HG03575 (cell line): ENCODE measurements around the gene CFAP410.
"Not testable (repeated sequence)": the region's sequence is repeated elsewhere in the genome, so short reads cannot be mapped to it uniquely, and the experiment has no call there.

Experiments
- ATAC-seq: cut with Tn5 transposase; IDR thresholded peaks from one replicate; pipeline ENCODE4 v1.9.1; 2021; ENCODE audit not compliant: unreplicated experiment, insufficient number of reproducible peaks, low FRiP score; ENCODE audit errors: extremely low read depth

The CFAP410 gene

DNA sequence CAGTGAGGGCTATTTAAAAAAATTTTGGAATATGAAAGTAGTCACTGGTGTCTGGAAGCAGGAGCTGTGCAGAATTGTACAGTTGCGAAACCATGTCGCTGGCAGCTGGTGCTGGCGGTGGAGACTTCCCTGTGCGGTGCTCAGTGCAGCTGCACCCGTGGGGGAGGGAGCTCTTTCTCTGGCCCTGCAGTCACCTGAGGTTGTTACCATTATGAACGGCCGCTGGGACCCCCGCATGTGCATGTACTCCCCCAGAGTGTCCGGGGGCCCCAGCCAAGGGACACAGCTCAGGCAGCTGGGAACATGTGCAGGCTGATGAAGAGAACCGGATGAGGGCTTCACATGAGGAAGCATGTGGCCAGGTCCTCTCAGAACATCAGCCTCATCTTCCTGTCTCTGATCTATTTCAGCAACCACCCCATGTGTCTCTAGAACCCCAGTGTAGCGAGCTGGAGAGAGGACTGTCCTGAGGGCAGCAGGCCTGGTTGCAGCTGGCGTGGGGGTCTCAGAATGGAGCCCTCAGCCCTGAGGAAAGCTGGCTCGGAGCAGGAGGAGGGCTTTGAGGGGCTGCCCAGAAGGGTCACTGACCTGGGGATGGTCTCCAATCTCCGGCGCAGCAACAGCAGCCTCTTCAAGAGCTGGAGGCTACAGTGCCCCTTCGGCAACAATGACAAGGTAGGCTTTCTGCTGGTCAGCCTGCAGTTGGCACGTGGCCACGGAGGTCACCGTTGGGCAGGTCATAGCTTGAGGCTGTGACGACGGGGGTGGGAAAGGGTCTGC is 14.2 kb upstream of the CFAP410 start, which contains the start of gene TRPM2:
TSS of gene TRPM2 (plus strand) at position 431 of the 780 bp plus-strand sequence. CDS start at position 511, 80 bp downstream.
- no peak for ATAC-seq

DNA sequence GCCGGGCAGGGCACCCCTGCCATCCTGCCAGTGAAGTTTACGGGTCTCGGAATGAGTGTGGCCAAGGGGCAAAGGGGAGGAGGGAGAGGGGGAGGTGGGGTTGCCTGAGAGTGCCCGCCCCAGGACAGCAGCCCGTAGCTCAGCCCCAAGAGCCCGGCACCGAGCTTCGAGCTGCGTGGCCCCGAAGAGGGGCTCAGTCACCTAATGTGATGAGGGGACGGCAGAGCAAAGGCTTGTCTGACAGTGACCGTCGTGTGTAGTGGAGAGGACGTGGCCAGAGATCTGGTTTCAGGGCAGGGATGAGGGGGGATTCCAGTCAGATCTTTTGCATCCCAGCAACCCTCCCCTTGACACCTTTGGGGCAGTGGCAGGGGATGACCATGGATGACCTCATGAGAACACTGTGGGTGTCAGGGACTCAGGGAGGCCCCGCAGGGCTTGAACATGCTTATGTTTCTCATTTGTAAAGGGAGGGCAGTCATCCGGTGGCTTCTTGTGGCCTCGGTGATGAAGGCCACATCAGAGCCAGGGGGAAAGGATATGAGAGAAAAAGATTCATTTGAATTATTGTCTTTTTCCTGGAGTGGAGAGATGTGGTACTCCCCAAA is 13.2 kb upstream of the CFAP410 start:
- ATAC-seq = no peak

DNA sequence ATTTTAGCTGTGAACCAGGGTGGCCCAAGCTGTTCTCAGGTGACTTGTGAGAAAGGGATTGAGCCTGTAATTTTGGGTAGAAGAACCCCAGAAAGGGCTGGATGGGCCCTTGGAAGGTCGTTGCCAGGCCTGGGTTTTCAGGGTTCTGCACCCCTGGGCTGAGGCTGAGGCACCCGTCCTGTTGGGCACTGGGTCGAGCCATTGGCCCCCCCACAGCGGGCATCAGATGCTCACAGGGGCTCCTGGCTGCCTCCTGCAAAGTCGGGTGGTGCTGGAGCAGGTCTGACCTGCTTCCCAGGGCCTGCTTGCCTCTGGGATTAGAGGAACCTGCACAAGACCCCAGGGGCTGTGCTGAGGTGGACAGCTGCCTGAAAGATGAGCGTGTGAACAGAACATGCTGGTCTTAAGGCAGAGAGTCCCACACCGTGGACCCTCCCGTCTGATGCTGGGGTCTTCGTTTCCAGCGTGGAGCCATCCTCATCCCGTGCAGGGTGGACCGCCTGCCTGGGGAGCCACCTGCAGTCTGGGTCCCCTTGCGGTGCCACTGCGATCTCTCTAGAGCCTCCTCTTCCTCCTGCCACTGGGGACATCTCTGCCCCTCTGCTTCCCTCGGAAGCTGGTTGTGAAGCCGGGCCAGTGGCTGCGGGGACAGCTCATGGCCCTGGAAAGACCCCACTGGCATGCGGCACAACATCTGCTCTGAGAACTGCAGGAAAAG is 12.5 kb upstream of the CFAP410 start:
- ATAC-seq = no peak

DNA sequence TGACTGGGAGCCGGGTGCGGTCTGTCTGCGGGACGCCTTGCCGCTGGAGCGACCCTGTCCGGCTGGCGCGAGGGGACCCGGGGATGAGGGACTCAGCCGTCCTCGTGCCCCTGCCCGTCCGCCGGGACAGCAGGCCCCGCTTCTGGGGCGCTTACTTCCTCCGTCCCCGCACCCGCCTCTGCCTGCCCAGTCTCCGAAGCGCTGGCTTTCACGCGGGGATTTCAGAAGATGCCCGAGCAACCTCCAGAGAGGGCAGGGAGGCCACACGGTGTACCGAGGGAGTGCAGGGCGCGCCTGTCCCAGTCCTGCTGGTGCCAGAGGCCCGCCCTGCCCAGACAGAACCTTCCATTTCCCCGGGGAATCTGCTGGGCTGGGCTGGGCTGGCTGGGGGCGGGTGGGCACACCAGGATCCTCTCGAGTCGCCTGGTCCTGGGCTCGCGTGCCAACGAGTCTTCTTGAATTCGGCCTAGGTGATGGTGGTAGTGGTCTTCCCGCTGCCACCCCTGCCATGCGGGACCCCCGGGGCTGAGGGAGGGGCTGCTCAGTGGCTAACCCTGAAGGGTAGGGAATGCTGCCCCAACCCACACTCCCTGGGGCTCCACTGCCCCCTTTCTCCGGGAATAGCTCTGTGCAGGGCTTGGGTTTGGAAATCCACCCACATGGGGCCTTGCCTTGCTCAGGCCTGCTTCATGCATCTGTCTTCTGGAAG is 11.7 kb upstream of the CFAP410 start:
- no peak for ATAC-seq

DNA sequence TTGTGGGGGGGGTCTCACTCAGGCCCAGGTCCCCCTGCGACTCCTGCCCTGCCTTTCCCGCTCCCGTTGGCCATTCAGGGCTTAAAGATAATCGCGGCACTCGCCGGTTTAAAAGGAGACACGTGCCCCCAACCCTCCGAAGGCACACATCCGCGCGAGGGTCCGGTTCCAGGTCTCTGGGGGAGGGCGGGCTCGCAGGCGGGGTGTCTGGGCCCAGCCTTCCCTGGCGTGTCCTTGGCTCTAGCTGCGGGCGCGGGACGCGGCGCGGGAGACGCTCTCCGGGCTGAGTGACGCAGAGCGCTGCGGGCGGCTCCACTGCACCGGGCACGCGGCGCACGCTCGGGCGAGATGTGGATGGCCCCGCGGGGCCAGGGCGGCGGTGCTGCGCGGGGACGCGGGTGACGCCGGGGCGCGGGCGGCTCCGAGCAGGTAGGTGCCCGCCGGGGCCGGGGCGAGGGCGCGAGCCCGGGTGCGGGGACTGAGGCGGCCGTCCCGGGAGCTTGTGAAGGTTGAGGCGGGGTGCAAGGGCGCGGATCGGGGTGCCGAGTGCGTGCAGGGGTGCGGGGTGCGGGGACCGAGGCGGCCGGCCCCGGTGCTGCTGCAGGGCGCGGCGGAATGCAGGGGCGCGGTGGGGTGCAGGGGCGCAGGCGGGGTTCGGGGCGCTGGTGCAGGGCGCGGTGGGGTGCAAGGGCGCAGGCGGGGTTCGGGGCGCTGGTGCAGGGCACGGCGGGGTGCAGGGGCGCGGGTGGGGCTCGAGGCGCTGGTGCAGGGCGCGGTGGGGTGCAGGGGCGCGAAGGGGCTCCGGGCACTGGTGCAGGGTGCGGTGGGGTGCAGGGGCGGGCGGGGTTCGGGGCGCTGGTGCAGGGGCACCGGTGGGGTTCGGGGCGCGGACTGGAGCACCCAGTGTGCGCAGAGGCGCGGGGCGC is 10.9 kb upstream of the CFAP410 start:
- ATAC-seq = no peak

DNA sequence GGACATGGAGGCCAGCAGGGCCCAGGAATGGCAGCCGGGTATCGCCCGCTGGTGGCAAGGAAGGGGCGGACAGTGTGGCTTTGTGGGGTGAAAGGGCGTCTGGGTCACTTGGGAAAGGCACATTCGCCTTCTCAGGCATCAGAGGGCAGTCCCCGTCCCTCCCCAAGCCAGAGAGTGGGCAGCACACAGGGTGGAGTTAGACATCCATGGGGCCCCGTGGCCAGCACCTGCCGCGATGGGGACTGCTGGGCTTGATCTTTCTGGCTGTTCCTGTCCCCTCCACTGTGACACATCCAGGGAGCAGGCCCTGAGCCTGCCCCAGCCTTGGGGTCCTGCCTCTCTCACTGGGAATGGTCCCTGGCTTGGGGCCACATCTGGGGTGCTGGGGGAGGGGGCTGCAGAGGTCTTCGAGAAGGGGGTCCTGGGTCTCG is 10.2 kb upstream of the CFAP410 start:
- ATAC-seq = no peak

DNA sequence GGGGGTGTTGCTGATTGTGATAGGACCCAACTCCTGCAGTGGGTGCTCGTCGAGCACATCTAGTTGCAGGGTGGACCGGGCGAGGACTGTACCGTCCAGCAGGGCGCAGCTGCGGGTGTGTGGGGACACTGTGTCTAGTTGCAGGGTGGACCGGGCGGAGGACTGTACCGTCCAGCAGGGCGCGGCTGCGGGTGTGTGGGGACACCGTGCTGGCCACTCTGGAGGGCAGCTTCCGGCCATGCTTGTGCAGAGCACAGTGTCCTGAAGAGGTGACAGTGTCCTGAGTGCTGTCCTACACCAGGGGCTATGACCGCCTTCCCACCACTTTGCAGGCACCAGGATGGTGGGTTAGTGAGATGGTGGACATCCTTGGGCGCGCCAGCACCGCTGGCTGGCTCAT is 9.7 kb upstream of the CFAP410 start:
- ATAC-seq = no peak

DNA sequence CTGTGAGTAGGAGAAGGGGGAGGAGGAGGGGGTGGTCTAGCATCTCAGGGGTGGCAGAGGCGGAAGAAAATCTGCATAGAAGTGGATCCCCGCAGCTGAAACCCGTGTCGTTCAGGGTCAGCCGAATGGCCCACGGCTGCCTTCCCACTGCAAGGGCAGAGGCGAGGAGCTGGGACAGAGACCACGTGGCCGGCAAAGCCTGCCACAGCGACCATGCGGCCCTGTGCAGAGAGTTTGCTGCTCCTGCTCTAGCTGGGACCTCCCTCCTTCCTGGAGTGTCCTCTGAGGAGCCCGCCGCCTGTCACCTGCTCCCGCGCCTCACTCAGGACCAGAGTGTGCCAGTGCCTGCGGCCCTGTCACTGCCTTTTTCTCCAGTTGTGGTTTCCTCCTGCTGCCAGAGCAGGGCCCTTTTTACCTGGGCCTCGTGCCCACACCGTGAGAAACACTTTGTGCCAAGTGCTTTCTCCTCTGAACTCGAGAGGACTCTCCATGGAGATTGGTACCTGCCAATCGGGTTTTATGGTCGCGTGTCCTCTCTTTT is 8.8 kb upstream of the CFAP410 start:
- ATAC-seq = no peak

DNA sequence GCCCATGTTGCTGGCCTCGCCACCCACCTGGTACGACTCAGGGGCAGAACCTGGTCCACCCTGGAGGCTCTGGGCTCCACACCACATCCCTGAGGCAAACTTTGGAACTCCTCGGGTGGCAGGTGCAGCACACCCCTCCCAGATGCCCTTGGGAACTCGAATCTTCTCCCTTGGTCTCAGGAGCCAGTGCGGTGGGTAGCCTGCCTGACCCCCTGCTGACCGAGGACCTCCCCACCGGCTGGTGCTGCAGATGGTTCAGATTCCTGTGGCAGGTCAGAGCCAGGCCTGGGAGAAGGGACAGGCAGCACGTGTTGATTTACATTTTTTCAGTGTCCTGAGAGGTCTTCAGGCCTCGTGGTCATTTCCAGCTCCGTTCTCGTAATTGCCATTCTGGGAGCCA is 6.3 kb upstream of the CFAP410 start:
- ATAC-seq = no peak

DNA sequence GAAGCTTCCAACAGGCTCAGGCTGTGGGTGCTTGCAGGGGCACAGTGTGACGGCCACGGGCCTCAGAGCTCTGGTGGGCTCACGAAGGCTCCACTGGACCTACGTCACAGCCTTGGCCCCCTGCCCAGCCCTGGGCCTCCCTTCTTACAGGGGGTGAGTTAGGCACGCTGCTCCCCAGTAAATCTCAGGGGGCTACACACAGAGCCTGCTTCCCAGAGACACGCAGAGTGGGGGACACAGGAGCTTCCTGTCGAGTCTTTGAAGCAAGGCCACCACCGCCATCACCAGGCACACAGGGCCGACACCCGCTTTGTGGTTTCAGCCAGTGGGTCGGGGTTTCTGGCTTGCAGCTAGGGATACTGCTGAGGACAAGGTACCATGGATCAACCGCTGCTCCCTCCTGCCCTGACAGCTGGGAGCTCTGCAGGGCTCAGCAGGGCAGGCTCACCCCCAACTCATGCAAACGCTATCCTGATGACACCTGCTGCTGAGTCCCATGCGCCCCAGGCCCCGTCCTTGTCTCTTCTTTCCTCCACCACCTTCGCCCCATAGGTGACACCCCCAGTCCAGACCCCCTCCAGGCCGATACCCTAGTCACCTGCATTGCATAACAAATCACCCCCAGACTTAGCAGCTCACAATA is 5.5 kb upstream of the CFAP410 start:
- no peak for ATAC-seq

DNA sequence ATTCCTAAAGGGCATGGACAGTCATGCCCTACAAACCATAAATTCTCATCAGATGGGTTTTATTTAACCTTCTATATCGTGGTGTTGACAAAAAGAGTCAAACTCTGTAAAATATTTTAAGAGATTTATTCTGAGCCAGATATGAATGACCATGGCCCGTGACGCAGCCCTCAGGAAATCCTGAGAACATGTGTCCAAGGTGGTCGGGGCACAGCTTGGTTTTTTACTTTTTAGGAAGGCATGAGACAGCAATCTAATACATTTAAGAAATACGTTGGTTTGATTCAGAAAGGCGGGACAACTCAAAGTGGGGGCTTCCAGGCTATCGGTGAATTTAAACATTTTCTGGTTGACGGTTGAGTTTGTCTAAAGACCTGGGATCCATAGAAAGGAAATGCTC is 3.8 kb upstream of the CFAP410 start:
- not testable (repeated sequence) for ATAC-seq

DNA sequence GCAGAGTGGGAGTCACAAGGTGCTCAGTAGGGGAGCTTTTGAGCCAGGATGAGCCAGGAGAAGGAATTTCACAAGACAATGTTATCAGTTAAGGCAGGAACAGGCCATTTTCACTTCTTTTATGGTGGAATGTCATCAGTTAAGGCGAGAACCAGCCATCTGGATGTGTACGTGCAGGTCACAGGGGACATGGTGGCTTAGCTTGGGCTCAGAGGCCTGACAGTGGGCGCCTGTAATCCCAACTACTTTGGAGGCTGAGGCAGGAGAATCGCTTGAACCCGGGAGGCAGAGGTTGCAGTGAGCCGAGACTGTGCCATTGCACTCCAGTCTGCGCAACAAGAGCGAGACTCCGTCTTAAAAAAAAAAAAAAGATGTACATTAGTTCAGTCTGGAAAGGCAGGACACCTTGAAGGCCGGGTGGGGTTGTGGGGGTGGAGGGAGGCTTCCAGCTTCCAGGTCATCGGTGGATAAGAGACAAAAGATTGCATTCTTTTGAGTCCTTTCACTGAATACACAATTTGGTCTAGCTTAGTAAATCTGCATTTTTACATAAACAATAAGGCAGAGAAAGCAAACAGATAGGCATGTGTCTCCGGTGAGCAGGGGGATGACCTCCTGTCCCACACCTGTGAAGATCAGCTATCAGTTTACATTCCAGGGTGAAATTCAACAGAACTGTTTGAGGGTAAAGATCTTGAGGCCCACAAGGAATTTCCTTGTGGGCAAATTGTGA is 2.7 kb upstream of the CFAP410 start:
- not testable (repeated sequence) for ATAC-seq

DNA sequence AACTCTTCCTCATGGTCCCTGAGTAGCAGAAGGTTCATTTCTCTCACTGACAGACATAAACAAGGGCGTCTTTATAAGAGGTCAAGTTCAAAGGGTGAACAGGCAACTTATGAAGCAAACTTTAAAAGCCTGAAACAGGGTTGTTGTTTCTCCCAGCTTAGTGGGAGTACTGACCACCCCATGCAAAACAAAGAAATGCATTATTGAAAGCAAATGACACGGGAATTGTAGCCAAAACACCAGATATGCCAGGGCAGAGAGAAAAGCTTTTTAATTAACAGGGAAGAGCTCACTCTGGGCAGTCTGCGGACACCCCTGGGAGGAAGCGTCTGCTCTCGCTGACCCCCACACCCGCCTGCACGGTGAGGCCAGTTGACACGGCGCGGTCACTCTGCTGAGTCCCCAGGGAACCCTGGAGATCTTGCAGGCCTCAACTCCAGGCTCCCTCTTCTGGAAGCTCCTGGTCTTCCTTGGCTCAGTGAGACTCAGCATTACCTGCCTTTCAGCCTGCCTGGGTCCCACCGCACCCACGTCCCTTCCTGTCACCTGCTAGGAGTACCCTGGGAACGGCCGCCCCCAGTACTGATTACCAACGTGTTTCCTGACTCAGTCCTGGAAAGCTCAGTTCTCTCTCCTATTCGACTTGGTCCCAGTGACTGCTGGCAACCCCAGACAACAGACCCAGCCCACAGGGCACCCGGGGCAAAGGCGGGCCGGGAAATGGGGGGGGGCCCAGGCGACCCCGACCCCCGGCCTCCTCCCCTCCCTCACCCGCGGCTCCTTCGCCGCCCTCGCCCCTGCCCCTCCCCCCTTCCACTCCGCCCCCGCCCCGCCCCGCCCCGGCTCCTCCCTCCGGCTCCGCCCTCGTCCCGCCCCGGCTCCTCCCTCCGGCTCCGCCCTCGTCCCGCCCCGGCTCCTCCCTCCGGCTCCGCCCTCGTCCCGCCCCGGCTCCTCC is 972 bp downstream of the CFAP410 start:
- ATAC-seq = no peak

DNA sequence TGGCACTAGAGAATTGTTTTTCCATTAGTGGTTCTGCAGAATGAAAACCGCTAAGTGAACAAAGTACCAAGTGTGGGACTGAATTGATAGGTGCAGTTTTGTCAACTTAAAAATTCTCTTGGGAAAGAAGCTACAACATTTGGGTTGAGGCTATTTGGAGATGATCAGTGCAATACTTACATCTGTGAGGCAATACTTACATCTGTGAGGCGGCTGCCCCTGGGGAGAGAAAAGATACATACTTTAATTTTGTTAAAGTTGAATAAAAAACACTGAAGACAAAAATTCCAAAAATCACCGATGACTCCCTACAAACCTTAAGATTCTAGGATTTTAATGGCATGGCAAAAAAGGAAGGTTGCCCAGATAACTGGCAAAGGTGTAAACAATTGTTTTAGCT is 1.7 kb downstream of the CFAP410 start:
- ATAC-seq = no peak

DNA sequence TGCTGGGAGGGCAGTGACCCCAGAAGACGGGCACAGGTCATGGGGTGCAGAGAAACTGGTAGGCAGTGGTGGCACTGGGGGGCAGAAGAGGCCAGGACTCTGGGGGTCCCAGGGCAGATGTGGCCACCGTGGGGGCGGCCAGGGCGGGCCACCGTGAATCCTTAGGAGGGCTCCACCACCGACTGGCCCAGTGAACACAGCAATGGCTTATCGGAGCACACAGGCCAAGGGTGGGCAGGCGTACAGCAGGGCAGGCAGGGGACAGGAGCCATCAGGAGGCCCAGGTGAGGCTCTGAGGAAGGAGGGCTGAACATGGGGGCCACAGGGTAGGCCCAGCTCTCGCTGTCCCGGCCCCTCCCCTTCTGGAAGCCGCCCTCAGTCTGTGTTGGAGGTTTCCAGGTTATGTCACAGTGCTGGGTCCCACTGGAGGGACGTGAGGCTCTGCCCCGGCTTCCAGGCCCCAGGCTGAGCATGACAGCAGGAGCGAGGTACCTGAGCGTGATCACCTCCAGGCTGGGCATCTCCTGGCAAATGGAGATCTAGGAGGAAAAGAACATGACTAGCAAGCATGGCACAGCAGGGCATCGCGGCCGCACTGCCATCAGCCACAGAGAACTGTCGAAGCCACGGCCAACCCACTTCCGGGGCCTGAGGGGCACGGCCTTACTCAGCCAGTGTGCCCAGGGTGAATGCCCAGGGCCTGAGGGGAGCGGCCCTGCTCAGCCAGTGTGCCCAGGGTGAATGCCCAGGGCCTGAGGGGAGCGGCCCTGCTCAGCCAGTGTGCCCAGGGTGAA is 3.7 kb downstream of the CFAP410 start:
- ATAC-seq = no peak
